Gastrocnemius medialis (tissue), 4 donors: Measurements from ENCODE around the gene NPM1. TPM values are rescaled to one million over a fixed set of nuclear protein-coding genes. Genes with fewer than 3 reads are reported as not detected.
"Not testable (repeated sequence)": the region's sequence is repeated elsewhere in the genome, so short reads cannot be mapped to it uniquely, and the experiment has no call there.

Experiments used
- ATAC-seq, 2 donors: fragments of 150-250 bp; one replicate each; pipeline ENCODE4 v1.9.1; 2016
- DNase-seq, 2 donors: peaks; one replicate each; pipeline ENCODE4 v3.0.0-alpha.2; 2019
- H3K27ac ChIP-seq, 4 donors: fragments of 200-600 bp; sonication (generic); 1 replicate in 1 of 4; 2 replicates in 3 of 4; pipeline ENCODE4 v1.5.1; 2016 to 2018; ENCODE audit warnings: mild to moderate bottlenecking in 2 of 4, moderate library complexity in 1 of 4
- H3K27me3 ChIP-seq, 3 donors: fragments of 200-600 bp; sonication (generic) in 2 of 3; 1 replicate in 1 of 3; 2 replicates in 2 of 3; pipeline versions ENCODE4 v1.5.1 to v1.6.0; 2016 to 2019; ENCODE audit warnings: mild to moderate bottlenecking in 1 of 3, moderate library complexity in 1 of 3
- H3K36me3 ChIP-seq, 2 donors: fragments of 200-600 bp; sonication (generic) in 1 of 2; one replicate each; pipeline ENCODE4 v1.5.1; 2017 to 2018
- H3K4me1 ChIP-seq, 2 donors: fragments of 200-600 bp; sonication (generic) in 1 of 2; one replicate each; pipeline ENCODE4 v1.5.1; 2016 to 2017; ENCODE audit warnings: mild to moderate bottlenecking in 2 of 2
- H3K4me3 ChIP-seq, 4 donors: fragments of 200-600 bp; sonication (generic) in 3 of 4; 1 replicate in 1 of 4; 2 replicates in 3 of 4; pipeline ENCODE4 v1.5.1; 2016 to 2019; ENCODE audit warnings: mild to moderate bottlenecking in 2 of 4
- H3K9me3 ChIP-seq, 3 donors: fragments of 200-600 bp; sonication (generic) in 2 of 3; 1 replicate in 1 of 3; 2 replicates in 2 of 3; pipeline ENCODE4 v1.5.1; 2016 to 2019
- CTCF ChIP-seq, 5 experiments: fragments of 450-650 bp in 3 of 5; fragments of 200-600 bp in 2 of 5; sonication (generic) in 2 of 5; IDR thresholded peaks in 4 of 5; conservative IDR thresholded peaks in 1 of 5; 1 replicate in 4 of 5; 2 replicates in 1 of 5; pipeline ENCODE4 v1.5.1; 2016 to 2019; ENCODE audit warnings: antibody characterized with exemption in 5 of 5, mild to moderate bottlenecking in 3 of 5, moderate library complexity in 3 of 5
- POLR2A ChIP-seq, 2 donors: fragments of 450-650 bp; IDR thresholded peaks; one replicate each; pipeline ENCODE4 v1.6.1; 2017; ENCODE audit warnings: antibody characterized with exemption in 2 of 2, mild to moderate bottlenecking in 2 of 2, moderate library complexity in 2 of 2
- in situ Hi-C, 4 donors: fragments of 200-750 bp; cut with MboI; loops; one replicate each; pipeline versions ENCODE4 v1.15.0 to v1.8.0; 2017; ENCODE audit warnings: low sequenced_read_pairs in 4 of 4
- intact Hi-C: fragments of 100-400 bp; cut with DNase I; formaldehyde crosslinking; loops from one replicate; pipeline ENCODE4 v1.15.1; 2023; ENCODE audit warnings: low total_unique reads
- total RNA-seq, 4 donors: library from RNA; depleted of rRNA; stranded (reverse); fragments of >200 nt; gene quantifications; one replicate each; pipeline versions ENCODE4 v1.1.0 to v1.2.3, GENCODE V29; 2016

The NPM1 gene
- total RNA-seq, 4 donors from 2014 or later, result 277 to 651 (median 413) TPM

GRCh38 chr5:171369898-171370297 lies 17.8 kb upstream of the NPM1 start:
- no peak for ATAC-seq
- no peaks in the 10 kb centered on the region for H3K9me3 ChIP-seq
- H3K27ac ChIP-seq, result no peak overlapping the region
- TF ChIP-seq CTCF (IDR thresholded peaks at IDR 0.05 in 4 of 5, conservative IDR thresholded peaks at IDR 0.05 in 1 of 5) (no peak), POLR2A (IDR thresholded peaks at IDR 0.05) (no peak)
- peaks cover 0 to 3% (median 0%) of the 10 kb centered on the region in 3 donors for H3K27me3 ChIP-seq
- H3K36me3 ChIP-seq, result no peaks in the 10 kb centered on the region
- in situ Hi-C loops, result no loop called here
- H3K4me3 ChIP-seq, result no peak overlapping the region
- H3K4me1 ChIP-seq, result no peaks in the 10 kb centered on the region
- intact Hi-C loops, result no loop called here
- no peak for DNase-seq

GRCh38 chr5:171370881-171371280 lies 16.8 kb upstream of the NPM1 start:
- H3K36me3 ChIP-seq, H3K4me3 ChIP-seq, ATAC-seq, in situ Hi-C loops, H3K4me1 ChIP-seq, intact Hi-C loops, H3K27me3 ChIP-seq, DNase-seq, H3K27ac ChIP-seq, H3K9me3 ChIP-seq: not testable (repeated sequence)

GRCh38 chr5:171371326-171371725 lies 16.3 kb upstream of the NPM1 start:
- Histone ChIP-seq H3K4me3 (no peak overlapping the region), H3K9me3 (no peaks in the 10 kb centered on the region), H3K4me1 (no peaks in the 10 kb centered on the region), H3K27ac (no peak overlapping the region), H3K27me3 (no peaks in the 10 kb centered on the region), H3K36me3 (no peaks in the 10 kb centered on the region)
- no peak for TF ChIP-seq CTCF (IDR thresholded peaks at IDR 0.05 in 4 of 5, conservative IDR thresholded peaks at IDR 0.05 in 1 of 5)
- no peak for TF ChIP-seq POLR2A (IDR thresholded peaks at IDR 0.05)
- intact Hi-C loops (no loop called here), in situ Hi-C loops (no loop called here)
- ATAC-seq (no peak), DNase-seq (no peak)

- Histone ChIP-seq H3K36me3 (no peaks in the 10 kb centered on the region), H3K4me3 (no peak overlapping the region), H3K27ac (no peak overlapping the region), H3K4me1 (no peaks in the 10 kb centered on the region), H3K9me3 (no peaks in the 10 kb centered on the region), H3K27me3 (no peaks in the 10 kb centered on the region)
- no peak for DNase-seq
- no peak for TF ChIP-seq CTCF (IDR thresholded peaks at IDR 0.05 in 4 of 5, conservative IDR thresholded peaks at IDR 0.05 in 1 of 5)
- ATAC-seq, result no peak
- in situ Hi-C loops, result no loop called here
- intact Hi-C loops, result no loop called here
These were observed 7.7 kb upstream of the NPM1 start for GRCh38 chr5:171379961-171380360.

- DNase-seq, H3K4me3 ChIP-seq, ATAC-seq, intact Hi-C loops, H3K36me3 ChIP-seq, in situ Hi-C loops, H3K27ac ChIP-seq, H3K27me3 ChIP-seq, H3K9me3 ChIP-seq: not testable (repeated sequence)
- H3K4me1 ChIP-seq, result peaks cover 12 to 21% of the 10 kb centered on the region in 2 donors
These were observed 3.2 kb upstream of the NPM1 start for GRCh38 chr5:171384416-171384815.

GRCh38 chr5:171384999-171385398 lies 2.6 kb upstream of the NPM1 start:
- peaks cover 18 to 27% of the 10 kb centered on the region in 2 donors for H3K4me1 ChIP-seq
- ATAC-seq, in situ Hi-C loops, H3K9me3 ChIP-seq, H3K36me3 ChIP-seq, intact Hi-C loops, H3K27ac ChIP-seq, H3K4me3 ChIP-seq, H3K27me3 ChIP-seq, DNase-seq: not testable (repeated sequence)
